GM19438 (cell line): ENCODE measurements around the gene PLCB2.

Experiments
- ATAC-seq: cut with Tn5 transposase; IDR thresholded peaks from one replicate; pipeline ENCODE4 v1.9.1; 2021; ENCODE audit warnings: low read depth; ENCODE audit not compliant: unreplicated experiment

The PLCB2 gene

GRCh38 chr15:40240619-40241221 is 67.0 kb downstream of the PLCB2 start:
- no peak for ATAC-seq

- no peak for ATAC-seq
Observed at GRCh38 chr15:40239693-40240618, 67.8 kb downstream of the PLCB2 start.

GRCh38 chr15:40239404-40239692 is 68.4 kb downstream of the PLCB2 start:
- ATAC-seq = no peak

GRCh38 chr15:40238532-40239403 is 69.0 kb downstream of the PLCB2 start, which contains the start of gene PAK6:
Gene PAK6, plus strand, starts transcription at chr15:40239063. Its CDS starts 25,723 bp downstream, at chr15:40264786.
- no peak for ATAC-seq
